ENCODE measurements around the gene AWAT1.
A peak's percentile ranks its signal among the peaks of the same experiment; 100 is the strongest.
"Not testable (repeated sequence)": the region's sequence is repeated elsewhere in the genome, so short reads cannot be mapped to it uniquely, and the experiment has no call there.

The AWAT1 gene

GRCh38 chrX:70234355-70234754 is at the start of gene AWAT1:
AWAT1 (plus strand) TSS chrX:70234655; CDS start chrX:70234696, 41 bp downstream.
- DNase-seq: no peak

GRCh38 chrX:70190225-70190624 is 44.2 kb upstream of the AWAT1 start:
- DNase-seq: no peak

GRCh38 chrX:70196961-70197720 is 37.3 kb upstream of the AWAT1 start:
- peak; percentile 57 for DNase-seq

GRCh38 chrX:70201732-70202131 is 32.7 kb upstream of the AWAT1 start:
- no peak for DNase-seq

GRCh38 chrX:70208479-70208878 is 26.0 kb upstream of the AWAT1 start:
- no peak for DNase-seq

GRCh38 chrX:70209570-70209969 is 24.9 kb upstream of the AWAT1 start:
- not testable (repeated sequence) for DNase-seq

- no peak for DNase-seq
Observed at GRCh38 chrX:70219938-70220764, 14.3 kb upstream of the AWAT1 start.

GRCh38 chrX:70226048-70226447 is 8.4 kb upstream of the AWAT1 start:
- no peak for DNase-seq

- no peak for DNase-seq
Observed at GRCh38 chrX:70226687-70227086, 7.8 kb upstream of the AWAT1 start.

- no peak for DNase-seq
Observed at GRCh38 chrX:70231666-70232065, 2.8 kb upstream of the AWAT1 start.

- no peak for DNase-seq
Observed at GRCh38 chrX:70240751-70241150, 6.3 kb downstream of the AWAT1 start.

GRCh38 chrX:70241501-70241900 is 7.0 kb downstream of the AWAT1 start:
- no peak for DNase-seq

GRCh38 chrX:70243601-70244000 is 9.1 kb downstream of the AWAT1 start:
- not testable (repeated sequence) for DNase-seq

- no peak for DNase-seq
Observed at GRCh38 chrX:70244881-70245280, 10.4 kb downstream of the AWAT1 start.

- no peak for DNase-seq
Observed at GRCh38 chrX:70247252-70247651, 12.8 kb downstream of the AWAT1 start.

GRCh38 chrX:70252491-70252890 is 18.0 kb downstream of the AWAT1 start:
- no peak for DNase-seq

- DNase-seq: no peak
Observed at GRCh38 chrX:70253377-70254062, 19.1 kb downstream of the AWAT1 start.

- no peak for DNase-seq
Observed at GRCh38 chrX:70254063-70254400, 19.6 kb downstream of the AWAT1 start.

GRCh38 chrX:70254909-70255308 is 20.5 kb downstream of the AWAT1 start:
- no peak for DNase-seq

- DNase-seq: no peak
Observed at GRCh38 chrX:70255452-70255851, 21.0 kb downstream of the AWAT1 start.

GRCh38 chrX:70257423-70258288 is 23.2 kb downstream of the AWAT1 start:
- DNase-seq: no peak

GRCh38 chrX:70260104-70260503 is 25.6 kb downstream of the AWAT1 start, which contains the start of gene P2RY4:
P2RY4 (minus strand) TSS chrX:70260204; CDS start chrX:70259624, 580 bp downstream.
- DNase-seq: no peak
